Measurements from ENCODE around the gene DPP9. TPM values are rescaled to one million over a fixed set of nuclear protein-coding genes. Genes with fewer than 3 reads are reported as not detected.
"Not testable (repeated sequence)": the region's sequence is repeated elsewhere in the genome, so short reads cannot be mapped to it uniquely, and the experiment has no call there.

The DPP9 gene
- total RNA-seq, 1 donor, result 59.6 TPM

DNA sequence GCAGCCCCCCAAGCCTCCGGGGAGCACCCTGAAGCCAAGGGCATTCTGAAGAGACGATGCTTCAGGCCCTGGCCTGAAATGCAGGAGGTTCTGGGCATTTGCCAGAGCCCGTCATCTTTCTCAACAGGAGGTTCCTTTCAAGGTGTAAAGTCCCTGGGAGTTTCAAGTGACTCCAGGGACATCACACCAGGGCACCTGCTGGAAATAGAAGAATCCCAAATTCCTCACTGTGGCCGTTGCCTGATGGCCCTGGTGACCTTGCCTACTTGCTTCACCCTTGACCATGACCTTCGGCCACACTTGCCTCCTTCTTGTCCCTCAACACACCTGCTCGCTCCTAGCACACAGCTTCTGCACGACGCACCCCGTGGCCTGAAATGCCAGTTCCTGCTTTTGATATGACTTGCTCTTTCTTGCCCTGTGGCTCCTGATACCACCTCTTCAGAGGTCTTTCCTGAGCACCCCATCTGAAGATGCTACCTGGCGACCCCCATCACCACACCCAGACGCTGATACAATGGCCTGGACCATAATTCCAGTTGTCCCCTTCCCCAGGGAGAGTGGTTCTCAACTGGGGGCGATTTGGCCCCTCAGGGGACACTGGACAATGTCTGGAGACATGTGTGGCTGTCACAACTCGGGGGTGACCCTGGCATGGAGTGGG, 3.5 kb downstream of the DPP9 start:
- no peak overlapping the region for H3K4me3 ChIP-seq (ENCODE audit: low read length)
- no peaks in the 10 kb centered on the region for H3K27me3 ChIP-seq (ENCODE audit: insufficient read depth, low read length)
- H3K9me3 ChIP-seq (ENCODE audit: low read depth, low read length), result no peaks in the 10 kb centered on the region
- H3K4me1 ChIP-seq (ENCODE audit: insufficient read depth, low read length), result peaks cover 24% of the 10 kb centered on the region

GRCh38 chr19:4719499-4719866, 4.2 kb downstream of the DPP9 start:
- Histone ChIP-seq H3K4me1 (ENCODE audit: insufficient read depth, low read length) (peaks cover 19% of the 10 kb centered on the region), H3K4me3 (ENCODE audit: low read length) (no peak overlapping the region), H3K27me3 (ENCODE audit: insufficient read depth, low read length) (no peaks in the 10 kb centered on the region), H3K9me3 (ENCODE audit: low read depth, low read length) (no peaks in the 10 kb centered on the region)

GRCh38 chr19:4717966-4718701, 5.5 kb downstream of the DPP9 start:
- H3K9me3 ChIP-seq (ENCODE audit: low read depth, low read length), result no peaks in the 10 kb centered on the region
- H3K4me3 ChIP-seq (ENCODE audit: low read length), result no peak overlapping the region
- no peaks in the 10 kb centered on the region for H3K27me3 ChIP-seq (ENCODE audit: insufficient read depth, low read length)
- peaks cover 19% of the 10 kb centered on the region for H3K4me1 ChIP-seq (ENCODE audit: insufficient read depth, low read length)

DNA sequence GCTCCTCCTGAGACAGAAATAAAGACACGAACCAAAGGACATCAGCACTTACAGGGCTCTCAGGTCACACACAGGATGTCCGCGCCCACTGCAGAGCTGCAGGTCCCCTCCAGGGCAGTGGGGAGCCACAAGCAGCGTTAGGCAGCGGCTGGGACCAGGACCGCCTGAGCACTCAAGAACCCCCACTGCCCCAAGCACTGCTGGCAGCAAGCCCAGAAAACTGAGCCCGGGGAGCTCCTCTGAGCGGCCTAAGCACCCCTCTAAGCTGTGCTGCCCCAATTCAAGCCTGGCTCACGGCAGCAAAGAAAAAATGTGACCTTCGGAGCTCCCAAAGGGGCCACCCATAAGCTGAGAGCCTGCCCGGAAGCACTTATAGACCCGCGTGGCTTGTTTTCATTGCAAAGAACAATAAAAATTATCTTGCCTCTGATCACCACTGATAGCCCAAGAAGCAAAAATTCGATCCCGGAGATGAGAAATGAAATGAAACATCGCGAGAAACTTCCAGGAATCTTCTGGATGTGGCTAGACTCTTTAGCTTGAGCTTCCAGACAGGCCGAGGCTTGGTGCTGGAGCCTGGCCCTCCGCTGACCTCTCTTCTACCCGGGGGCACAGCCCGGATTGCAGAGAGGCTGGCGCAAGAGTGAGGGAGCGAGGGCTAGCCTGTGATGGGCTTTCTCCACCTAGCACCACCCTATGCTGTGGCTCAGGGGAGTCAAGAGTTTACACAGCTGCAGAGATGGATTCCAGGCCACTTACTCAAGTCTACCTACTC, 6.3 kb downstream of the DPP9 start:
- Histone ChIP-seq H3K27me3 (ENCODE audit: insufficient read depth, low read length) (no peaks in the 10 kb centered on the region), H3K4me1 (ENCODE audit: insufficient read depth, low read length) (peaks cover 11% of the 10 kb centered on the region), H3K4me3 (ENCODE audit: low read length) (no peak overlapping the region), H3K9me3 (ENCODE audit: low read depth, low read length) (no peaks in the 10 kb centered on the region)

GRCh38 chr19:4715529-4716221, 8.0 kb downstream of the DPP9 start:
- no peak overlapping the region for H3K4me3 ChIP-seq (ENCODE audit: low read length)
- H3K4me1 ChIP-seq (ENCODE audit: insufficient read depth, low read length), result peaks cover under 1% of the 10 kb centered on the region
- no peaks in the 10 kb centered on the region for H3K27me3 ChIP-seq (ENCODE audit: insufficient read depth, low read length)
- no peaks in the 10 kb centered on the region for H3K9me3 ChIP-seq (ENCODE audit: low read depth, low read length)

DNA sequence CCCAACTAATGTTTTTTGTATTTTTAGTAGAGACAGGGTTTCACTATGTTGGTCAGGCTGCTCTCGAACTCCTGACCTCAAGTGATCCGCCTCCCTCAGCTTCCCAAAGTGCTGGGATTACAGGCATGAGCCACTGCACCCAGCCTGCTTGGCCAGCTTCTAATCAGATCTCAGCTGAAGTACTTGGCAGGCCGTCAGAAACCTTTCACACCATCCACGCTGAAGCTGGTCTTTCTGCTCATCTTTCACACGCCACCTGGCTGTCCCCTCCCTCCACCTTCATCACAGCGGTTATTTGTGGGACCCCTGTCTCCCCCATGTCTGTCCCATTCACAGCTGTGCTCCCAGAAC, 8.5 kb downstream of the DPP9 start:
- not testable (repeated sequence) for H3K9me3 ChIP-seq (ENCODE audit: low read depth, low read length); H3K4me1 ChIP-seq (ENCODE audit: insufficient read depth, low read length); H3K27me3 ChIP-seq (ENCODE audit: insufficient read depth, low read length); H3K4me3 ChIP-seq (ENCODE audit: low read length)

DNA sequence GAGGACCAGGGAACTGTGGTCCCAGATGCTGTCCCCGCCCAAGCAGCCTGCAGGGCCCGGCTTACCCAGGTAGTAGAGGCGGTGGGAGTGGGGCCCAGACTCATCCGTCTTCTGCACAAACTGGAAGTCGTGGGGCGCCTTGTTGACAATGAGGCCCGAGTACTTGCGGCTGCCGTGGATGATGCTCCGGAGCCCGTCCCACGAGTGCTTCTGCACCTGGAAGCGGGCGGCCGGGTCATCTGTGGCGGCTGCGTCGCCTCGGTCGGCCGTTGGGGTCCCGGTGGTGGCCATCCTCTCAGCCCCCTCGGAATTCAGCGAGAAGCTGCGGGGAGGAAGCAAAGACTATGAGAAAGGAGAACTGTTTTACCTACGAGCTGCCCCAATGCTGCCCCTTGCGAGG, 9.6 kb downstream of the DPP9 start:
- Histone ChIP-seq H3K4me3 (ENCODE audit: low read length) (no peak overlapping the region), H3K9me3 (ENCODE audit: low read depth, low read length) (no peaks in the 10 kb centered on the region), H3K27me3 (ENCODE audit: insufficient read depth, low read length) (no peaks in the 10 kb centered on the region), H3K4me1 (ENCODE audit: insufficient read depth, low read length) (peaks cover 9% of the 10 kb centered on the region)

DNA sequence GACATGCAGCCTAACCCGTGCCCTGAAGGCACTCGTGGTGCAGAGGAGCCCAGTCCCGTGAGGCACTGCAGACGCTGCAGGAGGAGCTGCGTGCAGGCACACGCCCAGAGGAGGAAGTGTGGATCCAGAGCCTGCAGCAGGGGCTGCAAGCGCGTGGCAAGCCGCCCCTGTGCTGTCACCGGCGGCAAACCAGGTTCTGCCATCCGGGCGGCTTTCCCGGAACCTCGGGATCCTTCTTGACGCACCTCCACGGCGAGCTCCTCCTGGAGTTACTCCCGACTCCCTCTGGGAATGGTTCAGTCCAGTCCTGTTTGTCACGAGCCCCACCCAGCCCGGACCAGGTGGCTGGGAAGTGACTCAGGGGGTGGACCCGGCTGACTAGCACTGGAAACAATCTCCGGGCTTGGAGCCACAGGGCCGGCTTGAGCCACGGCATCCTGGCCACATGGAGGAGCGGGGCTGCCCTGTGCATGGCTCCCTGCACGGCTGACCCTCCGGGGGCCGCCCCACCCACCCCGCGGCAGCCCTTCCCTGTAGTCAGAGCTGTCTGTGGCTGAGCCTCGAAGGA, 10.2 kb downstream of the DPP9 start:
- peaks cover 9% of the 10 kb centered on the region for H3K4me1 ChIP-seq (ENCODE audit: insufficient read depth, low read length)
- H3K27me3 ChIP-seq (ENCODE audit: insufficient read depth, low read length), result no peaks in the 10 kb centered on the region
- H3K9me3 ChIP-seq (ENCODE audit: low read depth, low read length), result no peaks in the 10 kb centered on the region
- no peak overlapping the region for H3K4me3 ChIP-seq (ENCODE audit: low read length)

GRCh38 chr19:4712771-4713170, 10.9 kb downstream of the DPP9 start:
- peaks cover 9% of the 10 kb centered on the region for H3K4me1 ChIP-seq (ENCODE audit: insufficient read depth, low read length)
- no peaks in the 10 kb centered on the region for H3K27me3 ChIP-seq (ENCODE audit: insufficient read depth, low read length)
- H3K4me3 ChIP-seq (ENCODE audit: low read length), result no peak overlapping the region
- H3K9me3 ChIP-seq (ENCODE audit: low read depth, low read length), result no peaks in the 10 kb centered on the region

GRCh38 chr19:4711211-4711610, 12.4 kb downstream of the DPP9 start:
- H3K9me3 ChIP-seq (ENCODE audit: low read depth, low read length), result no peaks in the 10 kb centered on the region
- no peak overlapping the region for H3K4me3 ChIP-seq (ENCODE audit: low read length)
- peaks cover 9% of the 10 kb centered on the region for H3K4me1 ChIP-seq (ENCODE audit: insufficient read depth, low read length)
- no peaks in the 10 kb centered on the region for H3K27me3 ChIP-seq (ENCODE audit: insufficient read depth, low read length)

GRCh38 chr19:4710281-4710600, 13.4 kb downstream of the DPP9 start:
- H3K4me3 ChIP-seq (ENCODE audit: low read length), result no peak overlapping the region
- peaks cover 9% of the 10 kb centered on the region for H3K4me1 ChIP-seq (ENCODE audit: insufficient read depth, low read length)
- H3K27me3 ChIP-seq (ENCODE audit: insufficient read depth, low read length), result no peaks in the 10 kb centered on the region
- H3K9me3 ChIP-seq (ENCODE audit: low read depth, low read length), result no peaks in the 10 kb centered on the region

DNA sequence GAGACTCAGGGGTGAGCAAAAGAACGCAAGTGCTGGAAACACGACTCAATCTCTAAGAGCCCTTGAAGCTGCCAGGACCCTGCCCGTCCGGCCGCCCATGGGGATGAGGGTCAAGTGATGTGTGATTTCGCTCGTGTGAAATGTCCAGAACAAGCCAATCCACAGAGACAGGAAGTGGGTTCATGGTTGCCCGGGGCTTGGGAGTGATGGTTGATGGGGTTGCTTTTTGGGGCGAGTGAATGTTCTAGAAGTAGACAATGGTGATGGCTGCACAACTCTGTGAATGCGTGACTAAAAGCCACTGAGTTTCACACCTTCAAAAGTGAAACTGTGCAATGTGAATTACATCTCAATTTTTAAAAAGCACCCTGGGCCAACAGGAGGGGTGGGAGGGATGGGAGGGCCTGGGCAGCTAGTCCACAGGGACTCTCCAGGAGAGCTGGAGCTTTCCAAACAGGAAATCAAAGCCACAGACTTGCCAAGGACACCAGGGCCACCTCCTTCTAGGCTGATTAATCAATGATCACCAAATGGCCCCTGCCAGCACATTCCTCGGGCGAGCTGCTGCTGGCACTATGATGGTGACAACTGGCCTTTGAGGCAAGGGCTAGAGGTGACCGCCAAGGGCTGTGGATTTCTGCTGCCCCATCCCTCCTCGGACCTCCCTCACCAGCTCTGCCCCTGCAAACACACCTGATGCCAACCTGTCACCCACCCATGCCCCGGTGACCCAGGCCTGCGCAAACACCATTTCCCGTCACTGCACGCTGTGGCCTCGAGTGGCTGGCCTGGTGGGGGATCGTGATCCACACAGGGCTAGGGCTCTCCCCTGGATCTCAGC, 14.0 kb downstream of the DPP9 start:
- H3K4me3 ChIP-seq (ENCODE audit: low read length), result no peak overlapping the region
- H3K4me1 ChIP-seq (ENCODE audit: insufficient read depth, low read length), result peaks cover 9% of the 10 kb centered on the region
- no peaks in the 10 kb centered on the region for H3K9me3 ChIP-seq (ENCODE audit: low read depth, low read length)
- H3K27me3 ChIP-seq (ENCODE audit: insufficient read depth, low read length), result no peaks in the 10 kb centered on the region

GRCh38 chr19:4707956-4708650, 15.5 kb downstream of the DPP9 start:
- H3K9me3 ChIP-seq (ENCODE audit: low read depth, low read length), result no peaks in the 10 kb centered on the region
- no peaks in the 10 kb centered on the region for H3K27me3 ChIP-seq (ENCODE audit: insufficient read depth, low read length)
- peaks cover 9% of the 10 kb centered on the region for H3K4me1 ChIP-seq (ENCODE audit: insufficient read depth, low read length)
- H3K4me3 ChIP-seq (ENCODE audit: low read length), result no peak overlapping the region

DNA sequence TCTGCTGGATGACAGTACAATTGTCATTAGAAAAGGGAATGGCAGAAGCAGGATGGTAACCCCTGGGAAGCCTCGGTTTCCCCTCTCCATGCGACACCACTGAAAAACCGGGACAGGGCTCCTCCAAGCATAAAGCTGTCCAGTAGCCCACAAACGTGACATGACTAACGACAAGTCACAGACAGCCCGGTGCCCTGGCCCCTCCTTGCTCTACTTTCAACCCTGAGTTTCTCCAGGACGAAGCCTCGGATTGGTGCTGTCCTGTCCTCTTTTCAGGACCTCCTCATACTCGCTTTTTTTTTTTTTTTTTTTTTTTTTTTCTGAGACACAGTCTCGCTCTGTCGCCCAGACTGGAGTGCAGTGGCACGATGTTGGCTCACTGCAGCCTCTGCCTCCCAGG, 16.3 kb downstream of the DPP9 start:
- no peaks in the 10 kb centered on the region for H3K9me3 ChIP-seq (ENCODE audit: low read depth, low read length)
- no peak overlapping the region for H3K4me3 ChIP-seq (ENCODE audit: low read length)
- no peaks in the 10 kb centered on the region for H3K27me3 ChIP-seq (ENCODE audit: insufficient read depth, low read length)
- H3K4me1 ChIP-seq (ENCODE audit: insufficient read depth, low read length), result peaks cover 9% of the 10 kb centered on the region
